ENCODE measurements around the gene SLC4A7. TPM values are rescaled to one million over a fixed set of nuclear protein-coding genes. Genes with fewer than 3 reads are reported as not detected.
"Not testable (repeated sequence)": the region's sequence is repeated elsewhere in the genome, so short reads cannot be mapped to it uniquely, and the experiment has no call there.

The SLC4A7 gene
- polyA plus RNA-seq, 4 donors = 17.0 to 34.7 (median 26.8) TPM

- DNase-seq (ENCODE audit: low read depth in 4 of 4, low spot score in 2 of 4) = no peak
Observed at GRCh38 chr3:27488821-27489220, 4.6 kb upstream of the SLC4A7 start.

GRCh38 chr3:27487383-27487782, 3.2 kb upstream of the SLC4A7 start:
- DNase-seq (ENCODE audit: low read depth in 4 of 4, low spot score in 2 of 4) = no peak

- no peak for DNase-seq (ENCODE audit: low read depth in 4 of 4, low spot score in 2 of 4)
Observed at GRCh38 chr3:27486336-27486735, 2.2 kb upstream of the SLC4A7 start.

GRCh38 chr3:27485866-27486265, 1.7 kb upstream of the SLC4A7 start:
- no peak for DNase-seq (ENCODE audit: low read depth in 4 of 4, low spot score in 2 of 4)

GRCh38 chr3:27483117-27484014, 818 bp downstream of the SLC4A7 start:
- peak in 3 of 4 donors; percentile 52 to 65 (median 62) for DNase-seq (ENCODE audit: low read depth in 4 of 4, low spot score in 2 of 4)

- DNase-seq (ENCODE audit: low read depth in 4 of 4, low spot score in 2 of 4) = no peak
Observed at GRCh38 chr3:27479806-27480543, 4.2 kb downstream of the SLC4A7 start.

- DNase-seq (ENCODE audit: low read depth in 4 of 4, low spot score in 2 of 4) = no peak
Observed at GRCh38 chr3:27471923-27472550, 12.1 kb downstream of the SLC4A7 start.

- DNase-seq (ENCODE audit: low read depth in 4 of 4, low spot score in 2 of 4) = no peak
Observed at GRCh38 chr3:27468283-27468886, 15.8 kb downstream of the SLC4A7 start.

GRCh38 chr3:27467545-27467944, 16.6 kb downstream of the SLC4A7 start:
- DNase-seq (ENCODE audit: low read depth in 4 of 4, low spot score in 2 of 4) = no peak

GRCh38 chr3:27464646-27465045, 19.5 kb downstream of the SLC4A7 start:
- no peak for DNase-seq (ENCODE audit: low read depth in 4 of 4, low spot score in 2 of 4)

- no peak for DNase-seq (ENCODE audit: low read depth in 4 of 4, low spot score in 2 of 4)
Observed at GRCh38 chr3:27462228-27462627, 22.0 kb downstream of the SLC4A7 start.

GRCh38 chr3:27458929-27459328, 25.3 kb downstream of the SLC4A7 start:
- DNase-seq (ENCODE audit: low read depth in 4 of 4, low spot score in 2 of 4) = no peak

- no peak for DNase-seq (ENCODE audit: low read depth in 4 of 4, low spot score in 2 of 4)
Observed at GRCh38 chr3:27456554-27456953, 27.6 kb downstream of the SLC4A7 start.

GRCh38 chr3:27454914-27455313, 29.3 kb downstream of the SLC4A7 start:
- DNase-seq (ENCODE audit: low read depth in 4 of 4, low spot score in 2 of 4) = no peak

GRCh38 chr3:27454461-27454860, 29.7 kb downstream of the SLC4A7 start:
- no peak for DNase-seq (ENCODE audit: low read depth in 4 of 4, low spot score in 2 of 4)

GRCh38 chr3:27452368-27453090, 31.7 kb downstream of the SLC4A7 start:
- DNase-seq (ENCODE audit: low read depth in 4 of 4, low spot score in 2 of 4) = peak in 1 of 4 donors; percentile 17

- DNase-seq (ENCODE audit: low read depth in 4 of 4, low spot score in 2 of 4) = no peak
Observed at GRCh38 chr3:27451842-27452241, 32.3 kb downstream of the SLC4A7 start.

- DNase-seq (ENCODE audit: low read depth in 4 of 4, low spot score in 2 of 4) = no peak
Observed at GRCh38 chr3:27451251-27451650, 32.9 kb downstream of the SLC4A7 start.

GRCh38 chr3:27449530-27450150, 34.5 kb downstream of the SLC4A7 start:
- DNase-seq (ENCODE audit: low read depth in 4 of 4, low spot score in 2 of 4) = no peak

- not testable (repeated sequence) for DNase-seq (ENCODE audit: low read depth in 4 of 4, low spot score in 2 of 4)
Observed at GRCh38 chr3:27442995-27443394, 41.2 kb downstream of the SLC4A7 start.

Measured in left renal cortex interstitium (tissue), 4 donors.